ENCODE data around the gene SYNE1.
"Not testable (repeated sequence)": the region's sequence is repeated elsewhere in the genome, so short reads cannot be mapped to it uniquely, and the experiment has no call there.

The SYNE1 gene

DNA sequence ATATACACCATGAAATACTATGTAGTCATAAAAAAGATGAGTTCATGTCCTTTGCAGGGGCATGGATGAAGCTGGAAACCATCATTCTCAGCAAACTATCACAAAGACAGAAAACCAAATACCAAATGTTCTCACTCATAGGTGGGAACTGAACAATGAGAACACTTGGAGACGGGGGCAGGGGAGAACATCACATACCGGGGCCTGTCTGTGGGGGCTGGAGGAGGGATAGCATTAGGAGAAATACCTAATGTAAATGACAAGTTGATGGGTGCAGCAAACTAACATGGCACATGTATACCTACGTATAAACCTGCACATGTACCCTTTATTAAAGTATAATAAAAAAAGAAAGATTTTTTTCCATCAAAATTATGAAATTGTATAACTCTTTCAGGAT is 22.4 kb downstream of the SYNE1 start:
- not testable (repeated sequence) for DNase-seq (ENCODE audit: low read depth)

DNA sequence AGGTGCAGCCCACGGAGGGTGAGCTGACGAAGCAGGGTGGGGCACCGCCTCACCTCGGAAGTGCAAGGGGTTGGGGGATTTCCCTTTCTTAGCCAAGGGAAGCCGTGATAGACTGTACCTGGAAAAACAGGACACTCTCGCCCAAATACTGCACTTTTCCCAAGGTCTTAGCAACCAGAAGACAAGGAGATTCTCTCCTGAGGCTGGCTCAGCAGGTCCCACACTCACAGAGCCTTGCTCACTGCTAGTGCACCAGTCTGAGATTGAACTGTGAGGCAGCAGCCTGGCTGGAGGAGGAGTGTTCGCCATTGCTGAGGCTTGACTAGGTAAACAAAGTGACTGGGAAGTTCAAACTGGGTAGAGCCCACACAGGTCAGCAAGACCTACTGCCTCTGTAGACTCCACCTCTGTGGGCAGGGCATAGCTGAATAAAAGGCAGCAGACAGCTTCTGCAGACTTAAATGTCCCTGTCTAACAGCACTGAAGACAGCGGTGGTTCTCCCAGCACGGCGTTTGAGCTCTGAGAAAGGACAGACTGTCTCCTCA is 28.0 kb downstream of the SYNE1 start:
- DNase-seq (ENCODE audit: low read depth), result no peak

DNA sequence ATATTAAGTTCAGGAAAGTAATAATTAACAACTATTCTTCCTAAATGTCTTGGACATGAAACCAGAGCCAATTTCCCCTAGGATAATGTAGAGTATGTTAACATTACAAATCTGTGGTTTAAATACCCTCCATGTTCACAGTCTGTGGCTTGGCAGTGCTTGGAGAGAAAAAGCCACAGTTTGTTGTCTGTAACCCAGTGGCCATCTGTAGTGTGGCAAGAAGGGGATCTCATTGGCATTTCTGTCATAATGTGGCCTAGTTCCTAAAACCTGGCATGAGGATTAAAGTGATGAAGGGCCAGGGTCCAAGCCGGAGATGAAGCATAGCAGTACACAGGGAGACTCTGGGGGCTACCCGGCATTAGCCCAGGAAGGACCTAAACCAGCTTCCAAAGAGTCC is 31.2 kb downstream of the SYNE1 start:
- no peak for DNase-seq (ENCODE audit: low read depth)

DNA sequence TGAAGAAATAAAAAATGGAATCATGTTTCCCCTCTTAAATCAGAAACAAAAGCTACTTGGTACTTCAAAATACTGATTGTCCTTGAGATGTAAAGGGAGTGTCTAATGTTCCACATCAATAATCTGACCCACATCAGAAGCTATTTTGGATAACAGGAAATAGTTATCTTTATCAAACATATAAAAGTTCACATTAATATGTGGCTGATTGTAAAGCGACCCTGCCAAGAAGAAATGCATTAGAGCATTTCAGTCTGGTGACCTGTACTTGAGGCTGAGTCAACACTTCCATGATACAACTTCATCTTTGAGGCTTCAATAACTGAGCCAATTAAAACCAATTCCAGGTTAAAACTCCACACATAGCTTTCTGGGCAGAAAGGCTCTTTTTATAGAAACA is 31.8 kb downstream of the SYNE1 start:
- DNase-seq (ENCODE audit: low read depth), result no peak

DNA sequence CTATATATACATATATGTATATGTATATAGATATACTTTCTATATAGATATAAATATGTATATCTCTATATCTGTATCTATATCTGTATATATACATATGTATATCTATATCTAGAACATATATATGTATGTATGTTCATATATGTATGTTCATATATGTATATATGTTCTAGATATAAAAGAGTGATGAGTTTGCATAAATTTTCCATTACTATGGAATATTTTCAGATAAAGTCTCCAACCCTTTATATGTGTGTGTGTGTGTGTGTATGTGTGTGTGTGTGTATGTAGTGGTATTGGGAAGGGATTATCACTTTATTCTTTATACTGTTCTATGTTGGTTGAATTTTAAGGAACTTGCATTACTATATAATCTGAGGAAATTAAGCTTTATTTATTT is 33.3 kb downstream of the SYNE1 start:
- no peak for DNase-seq (ENCODE audit: low read depth)

DNA sequence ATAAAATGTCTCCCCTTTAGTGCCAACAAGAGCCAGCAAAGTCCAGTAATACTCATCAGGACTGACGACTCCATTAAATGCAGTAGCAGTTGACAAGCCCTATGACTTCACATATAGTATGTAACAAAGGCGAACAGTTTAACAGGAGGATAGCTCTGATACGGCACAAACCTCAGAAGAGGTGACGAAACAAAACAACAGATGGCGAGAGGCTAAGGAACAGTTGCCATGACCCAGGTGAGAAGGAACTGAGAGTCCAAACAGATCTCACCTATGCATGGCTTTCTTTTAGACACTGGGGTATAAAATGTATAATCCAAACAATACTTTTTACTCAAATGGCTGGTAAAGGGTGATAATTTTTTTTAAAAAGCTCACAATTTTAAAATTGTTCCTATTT is 37.1 kb downstream of the SYNE1 start:
- no peak for DNase-seq (ENCODE audit: low read depth)

DNA sequence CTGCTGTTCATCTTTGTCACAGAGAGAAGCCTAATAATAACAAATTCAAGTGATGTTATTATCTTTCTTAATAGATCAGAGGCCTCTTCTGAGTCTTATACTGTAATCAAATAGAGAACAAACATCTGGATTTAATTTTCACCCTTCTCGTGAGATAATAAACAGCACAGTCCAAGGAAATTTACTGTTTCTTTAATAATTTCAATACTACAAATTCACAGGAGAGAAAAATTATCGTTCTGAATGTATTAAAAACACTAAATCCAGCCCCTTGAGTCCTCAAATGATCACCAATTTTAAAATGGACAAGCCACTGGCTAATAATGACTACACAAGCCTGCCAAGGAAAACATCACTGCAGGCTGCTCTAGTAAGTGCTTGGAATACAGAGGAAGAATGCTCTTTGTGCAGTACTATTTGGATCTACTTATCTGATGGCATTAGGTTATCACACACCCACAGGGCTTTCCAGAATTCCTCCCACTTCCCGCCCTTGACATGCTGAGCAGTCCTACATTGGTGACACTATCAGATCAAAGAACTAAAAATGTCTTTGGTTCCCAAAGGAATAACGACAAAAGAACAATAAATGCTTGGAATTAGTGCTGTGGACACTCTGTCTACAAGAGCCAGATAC is 38.1 kb downstream of the SYNE1 start:
- DNase-seq (ENCODE audit: low read depth), result no peak

DNA sequence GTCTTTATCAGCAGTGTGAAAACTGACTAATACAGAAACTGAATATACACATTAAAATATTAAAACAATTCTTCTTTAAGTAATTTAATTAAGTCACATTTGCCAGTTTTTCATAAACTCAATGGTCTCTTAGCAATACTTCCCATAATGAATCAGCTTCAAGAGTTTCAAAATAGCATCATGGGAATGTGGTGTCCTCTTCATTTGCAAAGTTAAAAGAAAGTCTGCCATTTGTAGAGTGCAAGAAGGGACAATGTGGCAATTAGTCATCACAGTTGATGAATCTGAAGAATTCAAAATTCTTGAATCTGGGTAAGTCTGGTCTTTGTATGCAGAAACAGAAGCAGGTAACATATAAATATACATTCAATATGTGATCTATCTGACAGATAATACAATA is 38.7 kb downstream of the SYNE1 start:
- no peak for DNase-seq (ENCODE audit: low read depth)

DNA sequence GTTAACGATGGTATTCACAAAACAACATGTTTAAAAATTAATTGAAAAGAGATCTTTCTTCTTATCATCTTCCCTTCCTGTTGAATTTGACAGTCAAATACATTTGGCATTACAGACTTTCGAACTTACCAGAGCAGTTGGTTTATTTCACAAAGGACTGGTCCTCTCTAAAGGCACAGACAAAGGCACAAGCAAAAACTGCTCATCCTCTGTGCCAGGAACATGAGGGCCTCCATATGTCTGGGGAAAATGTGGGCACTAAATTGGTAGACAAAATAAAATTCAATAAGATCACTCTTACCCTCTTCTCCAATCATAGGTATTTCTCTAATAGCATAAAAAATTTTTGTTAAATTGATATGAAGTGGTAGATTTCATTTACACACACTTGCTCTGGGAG is 40.4 kb downstream of the SYNE1 start:
- no peak for DNase-seq (ENCODE audit: low read depth)

DNA sequence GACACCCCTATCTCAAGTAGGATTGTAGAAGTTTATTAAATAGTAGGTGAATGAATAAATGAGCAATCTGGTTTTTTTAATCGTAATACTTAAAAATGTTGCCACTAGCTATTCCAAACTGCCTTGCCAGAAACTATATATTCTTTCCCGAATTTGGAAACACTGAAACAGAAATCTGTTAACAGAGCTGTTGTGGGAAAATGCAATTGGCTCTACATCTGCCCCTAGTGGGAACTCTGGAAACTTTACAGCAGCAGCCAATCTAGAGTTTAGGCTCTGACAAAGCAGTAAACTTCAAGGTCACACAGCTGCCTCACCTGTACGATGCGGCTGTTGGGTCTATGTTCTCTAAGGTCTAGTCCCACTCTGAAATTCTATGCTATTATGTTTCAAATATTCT is 41.7 kb downstream of the SYNE1 start:
- no peak for DNase-seq (ENCODE audit: low read depth)

DNA sequence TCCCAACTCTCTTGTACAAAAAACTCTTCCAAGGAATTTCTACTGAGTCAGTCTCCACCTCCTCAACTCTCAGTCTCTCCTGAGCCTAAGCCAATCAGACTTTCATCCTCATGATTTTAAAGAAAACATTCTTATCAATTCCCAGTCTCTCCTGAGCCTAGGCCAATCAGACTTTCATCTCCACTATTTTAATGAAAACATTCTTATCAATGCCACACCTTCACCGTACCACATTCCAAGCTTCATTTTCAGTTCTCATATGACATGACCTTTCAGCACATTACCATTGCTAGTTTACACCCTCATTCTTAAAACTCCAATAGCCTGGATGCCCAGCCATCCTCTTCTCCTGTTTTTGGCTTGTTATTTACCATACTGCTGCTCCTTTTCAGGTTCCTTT is 42.5 kb downstream of the SYNE1 start:
- DNase-seq (ENCODE audit: low read depth), result no peak

DNA sequence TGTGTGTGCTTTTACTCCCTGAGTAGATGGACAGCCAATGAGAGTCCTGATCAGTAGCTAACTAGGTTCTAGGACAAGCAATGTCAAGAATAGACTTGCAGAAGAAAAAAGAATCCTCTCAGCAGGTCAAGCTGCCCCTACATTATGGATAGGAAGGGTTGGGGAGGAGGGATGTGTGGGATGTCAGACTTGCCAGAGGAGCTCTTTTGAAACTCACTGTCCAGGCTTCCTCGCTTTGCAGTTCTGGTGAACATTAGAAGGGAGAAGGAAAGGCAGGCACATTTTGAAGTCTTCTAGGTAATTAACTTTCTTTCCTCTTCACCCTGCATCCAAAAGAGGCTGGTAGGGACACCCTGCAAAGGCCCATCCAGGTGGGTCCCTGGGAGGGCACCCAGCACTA is 48.7 kb downstream of the SYNE1 start:
- DNase-seq (ENCODE audit: low read depth), result no peak

DNA sequence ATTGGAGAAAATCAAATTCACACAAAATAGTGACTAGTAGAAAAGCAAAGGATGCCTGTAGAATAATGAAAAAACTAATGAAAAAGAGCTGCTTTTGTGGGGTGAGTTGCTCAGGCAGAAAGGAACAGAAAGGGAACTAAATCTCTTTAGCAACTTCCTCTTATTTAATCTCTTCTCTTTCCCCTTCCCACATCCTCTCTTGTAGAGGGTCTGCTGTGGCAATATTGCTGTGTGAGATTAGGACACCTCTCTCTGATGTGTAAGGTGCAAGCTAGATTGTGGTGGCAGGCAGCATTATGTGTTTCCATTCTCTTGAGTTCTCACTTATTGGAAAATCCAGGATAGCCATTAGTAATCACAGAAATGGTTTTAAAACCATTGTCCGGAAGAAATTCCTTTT is 49.7 kb downstream of the SYNE1 start:
- no peak for DNase-seq (ENCODE audit: low read depth)

DNA sequence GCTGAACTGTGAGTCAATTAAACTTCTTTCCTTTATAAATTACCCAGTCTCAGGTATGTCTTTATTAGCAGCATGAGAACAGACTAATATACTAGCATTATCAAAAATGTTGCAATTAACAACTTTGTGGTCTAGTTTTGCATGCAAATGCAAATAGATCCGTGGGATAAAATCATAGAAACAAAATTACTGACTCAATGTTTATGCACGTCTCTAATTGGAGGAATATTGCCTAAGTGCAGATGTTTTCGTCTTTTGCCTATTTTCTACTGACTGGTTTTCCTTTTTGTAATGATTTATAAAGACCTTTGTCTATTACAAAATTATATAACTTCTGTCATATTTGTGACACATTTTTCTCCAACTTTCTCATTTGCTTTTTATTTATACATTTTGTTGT is 51.9 kb downstream of the SYNE1 start:
- DNase-seq (ENCODE audit: low read depth), result no peak

DNA sequence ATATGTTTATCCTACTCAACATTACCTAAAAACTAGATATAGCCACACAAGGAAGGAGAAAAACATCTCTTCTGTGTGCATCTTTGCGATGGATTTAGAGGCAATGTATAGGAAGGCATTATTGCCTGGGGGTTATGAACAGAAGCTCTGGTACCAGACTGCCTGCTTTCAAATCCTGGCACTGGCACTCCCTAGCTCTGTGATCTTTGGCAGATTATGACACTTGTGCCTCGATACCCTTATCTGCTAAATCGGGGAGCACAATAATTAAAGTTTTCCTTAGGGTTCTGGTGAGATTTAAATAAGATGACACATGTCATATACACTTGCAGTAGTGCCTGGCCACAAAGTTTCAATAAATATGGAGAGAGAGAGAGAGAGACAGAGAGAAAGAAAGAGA is 53.3 kb downstream of the SYNE1 start:
- no peak for DNase-seq (ENCODE audit: low read depth)

DNA sequence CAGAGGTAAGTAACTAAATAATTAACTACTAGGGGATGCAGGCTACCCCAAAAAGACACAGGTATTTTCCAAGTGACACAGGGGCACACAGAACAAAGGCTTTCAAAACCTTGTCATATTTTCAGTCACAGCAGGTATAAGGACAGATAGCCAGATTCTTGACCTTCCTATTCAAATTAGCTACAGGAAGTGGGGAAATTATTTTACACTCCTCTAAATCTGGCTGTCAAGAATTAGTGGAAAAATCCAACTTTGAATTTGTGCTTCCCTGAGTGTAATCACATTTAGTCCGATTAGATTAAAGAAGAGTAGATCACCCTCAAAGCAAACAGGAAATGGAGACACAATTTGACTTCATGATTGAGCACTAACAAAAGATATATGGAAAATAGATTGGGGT is 60.6 kb downstream of the SYNE1 start:
- no peak for DNase-seq (ENCODE audit: low read depth)

DNA sequence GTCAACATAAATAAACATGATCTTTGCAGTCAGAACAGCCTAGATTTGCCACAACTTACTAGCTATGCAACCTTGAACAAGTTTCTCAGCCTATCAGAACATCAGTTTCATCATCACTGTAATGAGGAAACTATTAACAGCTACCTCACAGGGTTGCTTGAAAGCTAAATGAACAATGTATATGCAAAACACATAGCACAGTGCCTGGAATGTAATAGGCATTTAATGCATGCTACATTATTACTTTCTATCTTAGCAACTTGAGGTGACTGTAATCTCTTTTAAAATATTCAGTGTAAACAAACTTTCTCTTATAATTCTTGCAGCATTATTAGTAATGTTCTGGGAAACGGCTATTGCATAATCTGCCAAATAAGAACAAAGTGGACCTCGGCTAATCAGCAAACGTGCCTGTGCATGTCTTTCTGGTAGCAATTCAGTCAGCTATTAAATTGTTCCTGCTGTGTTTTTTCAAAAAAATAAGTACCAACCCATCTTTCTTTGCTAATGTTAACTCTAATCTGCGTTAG is 61.5 kb downstream of the SYNE1 start:
- no peak for DNase-seq (ENCODE audit: low read depth)

DNA sequence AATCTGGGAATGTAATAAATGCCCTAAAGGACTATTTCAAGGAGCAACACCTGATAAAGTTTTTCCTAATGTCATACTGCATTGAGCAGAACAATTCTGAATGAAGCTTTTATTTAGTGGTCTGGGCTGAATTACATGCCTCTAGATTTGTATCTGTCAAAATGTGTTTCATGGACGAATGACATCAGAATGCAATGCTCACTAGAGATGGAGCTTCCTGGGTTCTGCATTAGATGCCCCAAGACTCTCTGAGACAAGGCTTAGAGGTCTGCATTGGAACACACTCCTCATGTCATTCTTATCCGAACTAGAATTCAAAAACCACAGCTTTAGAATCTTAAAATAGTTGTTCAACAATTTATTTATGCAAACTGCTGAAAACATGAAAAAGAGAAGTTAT is 62.0 kb downstream of the SYNE1 start:
- no peak for DNase-seq (ENCODE audit: low read depth)

DNA sequence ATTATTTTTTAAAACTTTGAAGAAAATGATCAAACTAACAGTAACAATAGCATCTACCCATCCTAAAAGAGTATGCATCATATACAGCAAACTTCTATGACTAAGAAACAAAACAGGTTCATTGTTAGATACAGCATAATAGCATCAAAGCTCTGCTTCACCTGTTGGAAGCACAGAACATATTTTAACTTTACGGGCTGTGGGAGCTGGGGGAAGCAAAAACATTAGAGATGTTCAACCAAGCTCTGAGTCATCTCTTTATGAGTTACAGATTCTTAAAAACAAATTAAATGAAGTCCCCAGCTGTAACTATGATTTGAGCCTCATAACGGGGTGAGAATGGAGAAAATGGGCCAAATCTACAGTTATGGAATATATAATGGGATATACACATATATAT is 63.4 kb downstream of the SYNE1 start:
- no peak for DNase-seq (ENCODE audit: low read depth)

DNA sequence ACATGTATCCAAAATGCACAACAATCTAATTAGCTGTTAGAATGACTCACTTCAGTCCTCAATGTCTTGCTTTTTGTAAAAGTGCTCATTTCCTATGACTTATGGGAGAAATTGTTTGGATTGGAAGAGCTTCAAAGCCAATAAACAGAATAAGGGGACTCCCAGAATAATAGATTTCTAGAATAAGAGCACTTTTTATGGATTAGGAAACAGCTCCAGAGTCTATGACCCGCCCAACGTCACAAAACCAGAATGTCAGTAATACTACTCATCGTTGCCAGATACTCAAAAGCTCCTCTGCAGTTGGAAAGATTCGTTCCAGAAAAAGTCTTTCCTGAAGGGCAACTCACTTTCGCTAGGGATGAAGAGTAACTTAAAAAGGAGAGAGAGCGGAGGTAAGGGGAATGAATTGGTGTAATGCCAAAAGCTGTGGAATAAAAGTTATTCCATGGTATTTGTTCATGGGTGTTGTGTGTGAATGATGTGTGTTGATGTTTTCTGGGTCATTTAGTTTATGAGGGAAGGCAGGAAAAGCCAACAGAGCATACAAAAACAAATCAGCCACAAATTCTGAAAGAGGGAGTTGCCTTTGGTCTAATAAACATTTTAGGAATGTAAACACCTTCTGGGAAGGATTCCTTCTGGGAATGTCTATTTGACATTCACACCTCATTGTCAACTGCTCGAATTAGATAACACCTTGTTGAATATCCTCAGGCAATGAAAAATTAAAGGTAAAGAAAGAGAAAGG is 64.6 kb downstream of the SYNE1 start:
- DNase-seq (ENCODE audit: low read depth), result no peak

DNA sequence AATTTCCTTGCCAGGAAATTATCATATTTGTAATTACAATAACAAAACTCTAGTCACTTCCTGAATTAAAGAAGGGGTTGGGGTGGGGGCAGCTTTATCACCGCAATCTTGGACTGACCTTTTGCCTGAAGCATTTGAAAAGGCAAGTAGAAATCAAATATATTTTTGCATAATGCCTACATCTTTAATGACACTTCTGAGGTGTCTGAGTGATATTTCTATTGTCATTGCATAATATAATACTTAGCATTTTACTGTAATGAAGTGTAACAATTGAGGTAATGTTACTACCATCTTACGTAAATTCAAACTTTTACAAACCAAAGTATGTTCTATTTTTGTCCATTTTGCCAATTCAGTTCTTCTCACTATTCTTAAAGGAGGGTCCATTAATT is 65.2 kb downstream of the SYNE1 start:
- no peak for DNase-seq (ENCODE audit: low read depth)

DNA sequence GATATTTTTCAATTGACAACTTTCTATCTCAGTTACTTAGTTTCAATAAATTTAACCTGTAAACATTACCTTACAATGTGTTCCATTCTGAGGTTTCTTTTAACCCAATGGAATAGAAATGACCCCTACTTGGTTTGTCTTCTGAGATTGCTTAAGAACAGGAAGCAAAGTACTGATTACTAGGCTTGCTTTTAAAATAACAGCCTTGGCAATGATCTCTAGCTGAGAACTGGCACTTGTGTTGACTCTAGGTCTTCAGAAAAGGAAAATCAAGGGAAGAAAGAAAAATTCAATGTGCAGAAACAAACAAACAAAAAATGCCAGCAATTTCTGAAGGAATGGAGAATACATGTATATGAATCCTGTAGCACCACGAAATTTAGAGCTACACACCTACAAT is 66.1 kb downstream of the SYNE1 start:
- DNase-seq (ENCODE audit: low read depth), result no peak

DNA sequence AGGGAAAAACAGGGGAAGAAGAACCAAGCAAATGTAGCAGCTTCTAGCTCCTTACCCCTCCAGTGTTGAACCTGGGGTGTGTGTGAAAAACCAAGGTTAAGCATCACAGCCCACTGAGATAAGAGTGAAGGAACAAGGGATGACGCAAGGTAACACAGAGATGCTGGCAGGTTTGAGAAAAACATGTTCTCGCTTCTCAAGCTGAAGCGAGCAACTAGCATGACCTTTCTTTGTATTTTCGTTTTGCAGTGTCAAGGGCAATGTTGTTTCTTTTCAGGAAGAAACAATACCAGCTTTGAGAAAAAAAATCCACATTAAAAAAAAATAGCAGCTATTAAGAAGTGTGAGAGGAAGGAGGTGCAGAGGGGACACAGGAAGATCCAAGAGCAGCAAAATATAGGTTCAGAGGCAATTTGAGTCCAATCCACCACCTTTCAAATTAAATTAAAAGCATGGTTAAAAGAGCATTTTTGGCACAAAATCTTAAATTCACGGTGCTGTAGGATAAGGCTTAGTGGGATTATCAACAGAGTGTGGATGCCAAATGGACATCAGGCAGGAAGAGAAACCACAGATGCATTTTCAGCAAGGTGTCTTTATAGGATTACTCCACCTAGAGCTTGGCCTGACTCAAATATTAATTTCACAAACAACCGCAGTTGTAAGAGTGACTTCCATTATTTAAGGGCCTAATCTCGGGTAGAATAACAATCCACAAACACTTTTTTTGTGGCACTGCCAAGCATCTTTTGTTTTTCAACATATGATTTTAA is 70.9 kb downstream of the SYNE1 start:
- DNase-seq (ENCODE audit: low read depth), result no peak
